Body of pancreas (tissue), 4 donors: ENCODE data around the gene ZNF831. TPM values are rescaled to one million over a fixed set of nuclear protein-coding genes. Genes with fewer than 3 reads are reported as not detected.

ENCODE experiments used
- ATAC-seq: fragments of 150-250 bp; one replicate; pipeline ENCODE4 v1.9.1; 2016
- DNase-seq, 4 donors: peaks; one replicate each; pipeline ENCODE4 v3.0.0-alpha.2; 2019
- H3K27ac ChIP-seq, 4 donors: fragments of 200-600 bp; sonication (generic); 1 replicate in 3 of 4; 2 replicates in 1 of 4; pipeline versions ENCODE4 v1.5.1 to v1.6.1; 2016 to 2019; ENCODE audit warnings: mild to moderate bottlenecking in 1 of 4, mixed read lengths in 1 of 4, moderate library complexity in 1 of 4
- H3K27me3 ChIP-seq, 2 donors: fragments of 200-600 bp; sonication (generic); one replicate each; pipeline ENCODE4 v1.6.0; 2016; ENCODE audit warnings: mild to moderate bottlenecking in 1 of 2
- H3K36me3 ChIP-seq, 2 donors: fragments of 200-600 bp; sonication (generic); replicated peaks in 1 of 2; 2 replicates each; pipeline ENCODE4 v1.5.1; 2016; ENCODE audit warnings: low read depth in 2 of 2; ENCODE audit not compliant: insufficient read depth in 1 of 2
- H3K4me1 ChIP-seq: fragments of 200-600 bp; sonication (generic); one replicate; pipeline ENCODE4 v1.6.0; 2016
- H3K4me3 ChIP-seq, 2 donors: fragments of 200-600 bp; sonication (generic); 1 replicate in 1 of 2; 2 replicates in 1 of 2; pipeline ENCODE4 v1.5.1; 2016 to 2019
- H3K9me3 ChIP-seq, 3 donors: fragments of 200-600 bp; sonication (generic); 1 replicate in 2 of 3; 2 replicates in 1 of 3; pipeline ENCODE4 v1.5.1; 2016
- POLR2A ChIP-seq, 3 donors: fragments of 450-650 bp; IDR thresholded peaks; one replicate each; pipeline ENCODE4 v1.6.1; 2016; ENCODE audit warnings: antibody characterized with exemption in 3 of 3, mild to moderate bottlenecking in 2 of 3
- WGBS, 2 donors: methylation state at CpG; one replicate each; pipeline ENCODE4 v1.1.5; 2017; 5-methylcytosine and 5-hydroxymethylcytosine counted together
- intact Hi-C: fragments of 100-400 bp; cut with DNase I; formaldehyde crosslinking; loops from one replicate; pipeline ENCODE4 v1.15.1; 2023
- total RNA-seq, 2 donors: library from RNA; depleted of rRNA; stranded (reverse); fragments of >200 nt; gene quantifications; one replicate each; pipeline ENCODE4 v1.1.0, GENCODE V29; 2016
- TF ChIP-seq, protein P1 (sequence below), 7 experiments: fragments of 450-650 bp in 4 of 7; fragments of 200-600 bp in 3 of 7; sonication (generic) in 3 of 7; IDR thresholded peaks; one replicate each; pipeline ENCODE4 v1.5.1; 2016 to 2019; ENCODE audit warnings: antibody characterized with exemption in 7 of 7

ZNF831 gene
- total RNA-seq, 2 donors from 2014 or later, result 0.66 to 1.6 TPM

DNA sequence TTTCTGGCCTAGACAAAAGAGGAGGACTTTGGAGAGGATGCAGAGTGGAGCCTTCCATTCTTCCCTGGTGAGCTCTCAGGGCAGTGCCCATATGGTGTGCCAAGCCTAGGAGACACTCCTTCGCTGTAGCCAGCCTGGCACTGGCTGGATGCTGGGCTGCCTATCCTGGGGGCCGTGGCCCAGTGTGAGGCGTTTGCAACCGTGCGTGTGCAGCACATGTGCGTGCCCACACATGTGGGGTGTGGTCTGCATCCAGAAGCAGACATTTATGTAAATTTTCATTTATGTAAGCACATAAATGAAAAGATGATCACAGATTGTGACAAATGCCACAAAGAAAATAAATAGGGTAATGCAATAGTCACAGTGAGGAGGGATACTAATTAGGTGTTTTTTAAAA is 35.8 kb upstream of the ZNF831 start:
- no peak for DNase-seq

DNA sequence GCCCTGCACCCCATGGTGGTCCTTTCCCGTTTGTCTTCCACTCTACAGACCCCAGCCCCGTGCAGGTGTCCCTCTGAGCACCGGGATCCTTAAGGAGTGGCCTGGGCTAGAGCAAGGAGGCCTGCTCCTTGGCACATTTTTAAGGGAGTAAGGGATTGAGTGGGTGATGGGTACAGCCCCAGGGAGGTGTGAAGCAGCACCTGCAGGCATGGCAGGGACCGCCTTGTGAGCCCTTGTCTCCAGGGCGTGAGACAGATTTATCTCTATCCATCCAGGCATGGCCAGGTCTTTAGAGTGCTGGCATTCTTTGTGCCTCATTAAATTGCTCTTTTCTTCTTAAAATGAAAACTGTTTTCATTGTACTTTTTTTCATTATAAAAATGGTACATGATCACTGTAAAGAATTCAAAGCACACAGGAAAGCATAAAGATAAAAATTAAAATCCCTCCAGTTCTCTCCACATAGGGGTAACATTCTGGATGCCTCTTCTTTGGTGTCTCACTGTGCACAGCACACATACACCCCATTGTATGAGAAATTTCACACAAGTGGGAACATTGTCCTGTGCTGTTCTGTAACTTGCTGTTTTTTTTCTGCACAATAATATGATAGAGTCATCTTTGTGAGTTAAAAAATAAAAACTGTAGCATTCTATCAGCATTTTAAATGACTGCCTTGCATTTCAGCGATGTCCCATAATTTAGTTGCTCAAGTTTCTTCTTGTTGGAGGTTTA is 31.9 kb upstream of the ZNF831 start:
- 52 to 66% methylated on average over 6 of the region's 6 CpGs for WGBS, 2 donors
- no peak for ATAC-seq

More for the DNA sequence above, 35.8 kb upstream of the ZNF831 start:
- peaks cover 10% of the 10 kb centered on the region for H3K4me1 ChIP-seq
- no peaks in the 10 kb centered on the region for H3K27me3 ChIP-seq
- no peak for TF ChIP-seq POLR2A (IDR thresholded peaks at IDR 0.05)
- TF ChIP-seq, protein P1, sequence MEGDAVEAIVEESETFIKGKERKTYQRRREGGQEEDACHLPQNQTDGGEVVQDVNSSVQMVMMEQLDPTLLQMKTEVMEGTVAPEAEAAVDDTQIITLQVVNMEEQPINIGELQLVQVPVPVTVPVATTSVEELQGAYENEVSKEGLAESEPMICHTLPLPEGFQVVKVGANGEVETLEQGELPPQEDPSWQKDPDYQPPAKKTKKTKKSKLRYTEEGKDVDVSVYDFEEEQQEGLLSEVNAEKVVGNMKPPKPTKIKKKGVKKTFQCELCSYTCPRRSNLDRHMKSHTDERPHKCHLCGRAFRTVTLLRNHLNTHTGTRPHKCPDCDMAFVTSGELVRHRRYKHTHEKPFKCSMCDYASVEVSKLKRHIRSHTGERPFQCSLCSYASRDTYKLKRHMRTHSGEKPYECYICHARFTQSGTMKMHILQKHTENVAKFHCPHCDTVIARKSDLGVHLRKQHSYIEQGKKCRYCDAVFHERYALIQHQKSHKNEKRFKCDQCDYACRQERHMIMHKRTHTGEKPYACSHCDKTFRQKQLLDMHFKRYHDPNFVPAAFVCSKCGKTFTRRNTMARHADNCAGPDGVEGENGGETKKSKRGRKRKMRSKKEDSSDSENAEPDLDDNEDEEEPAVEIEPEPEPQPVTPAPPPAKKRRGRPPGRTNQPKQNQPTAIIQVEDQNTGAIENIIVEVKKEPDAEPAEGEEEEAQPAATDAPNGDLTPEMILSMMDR (IDR thresholded peaks at IDR 0.05), result no peak
- intact Hi-C loops, result no loop called here
- H3K27ac ChIP-seq, result no peak overlapping the region
- no peak for ATAC-seq
- WGBS, 2 donors, result 88 to 95% methylated on average over 6 of the region's 6 CpGs
- no peaks in the 10 kb centered on the region for H3K9me3 ChIP-seq
- H3K36me3 ChIP-seq, result no peaks in the 10 kb centered on the region
- no peak overlapping the region for H3K4me3 ChIP-seq

DNA sequence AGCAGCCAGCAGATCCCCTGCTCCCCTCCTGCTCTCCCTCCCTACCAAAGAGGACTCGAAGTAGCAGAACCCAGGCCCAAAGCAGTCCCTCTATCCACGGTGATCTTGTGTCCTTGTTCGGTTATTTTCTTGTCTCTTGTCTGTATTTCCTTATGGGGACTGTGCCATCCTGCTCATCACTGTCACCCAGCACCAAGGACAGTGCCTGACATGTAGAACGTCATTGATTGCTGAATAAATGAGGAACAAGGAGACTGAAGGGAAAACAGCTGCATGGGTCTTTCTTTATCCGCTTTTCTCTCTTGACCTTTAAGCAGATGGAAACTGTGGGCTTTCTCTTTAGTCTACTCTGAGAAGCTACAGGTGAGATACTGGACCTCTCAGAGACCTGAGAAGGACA is 29.4 kb upstream of the ZNF831 start:
- WGBS, 2 donors, result 58 to 64% methylated on average over 5 of the region's 5 CpGs
- TF ChIP-seq POLR2A (IDR thresholded peaks at IDR 0.05), result no peak
- TF ChIP-seq, protein P1 (IDR thresholded peaks at IDR 0.05), result no peak
- ATAC-seq, result no peak

More for the DNA sequence above, 31.9 kb upstream of the ZNF831 start:
- Histone ChIP-seq H3K27ac (no peak overlapping the region), H3K36me3 (no peaks in the 10 kb centered on the region), H3K9me3 (no peaks in the 10 kb centered on the region), H3K27me3 (no peaks in the 10 kb centered on the region), H3K4me3 (no peak overlapping the region), H3K4me1 (no peaks in the 10 kb centered on the region)
- intact Hi-C loops, result no loop called here
- no peak for TF ChIP-seq POLR2A (IDR thresholded peaks at IDR 0.05)
- TF ChIP-seq, protein P1 (IDR thresholded peaks at IDR 0.05), result no peak
- no peak for DNase-seq

DNA sequence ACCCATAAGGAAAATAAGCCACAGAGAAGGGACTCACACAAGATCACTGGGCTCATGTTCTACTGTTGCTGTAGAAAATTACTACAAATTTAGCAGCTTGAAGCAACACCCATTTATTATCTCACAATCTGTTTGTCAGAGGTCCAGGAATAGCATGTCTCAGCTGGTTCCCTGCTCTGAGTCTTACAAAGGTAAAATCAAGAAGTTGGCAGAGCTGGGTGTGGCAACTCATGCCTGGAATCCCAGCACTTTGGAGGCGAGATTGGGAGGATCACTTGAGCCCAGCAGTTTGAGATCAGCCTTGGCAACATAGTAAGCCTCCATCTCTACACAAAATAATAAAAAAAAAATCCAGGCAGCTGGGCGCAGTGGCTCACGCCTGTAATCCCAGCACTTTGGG is 28.5 kb upstream of the ZNF831 start:
- no peaks in the 10 kb centered on the region for H3K36me3 ChIP-seq
- H3K4me3 ChIP-seq, result no peak overlapping the region
- no peak overlapping the region for H3K27ac ChIP-seq
- no peak for TF ChIP-seq POLR2A (IDR thresholded peaks at IDR 0.05)
- TF ChIP-seq, protein P1 (IDR thresholded peaks at IDR 0.05), result no peak
- DNase-seq (no peak), ATAC-seq (no peak)
- no peaks in the 10 kb centered on the region for H3K9me3 ChIP-seq
- WGBS, 2 donors, result 68 to 70% methylated on average over 3 of the region's 3 CpGs
- no peaks in the 10 kb centered on the region for H3K27me3 ChIP-seq
- intact Hi-C loops, result no loop called here
- no peaks in the 10 kb centered on the region for H3K4me1 ChIP-seq

More for the DNA sequence above, 29.4 kb upstream of the ZNF831 start:
- no peak overlapping the region for H3K4me3 ChIP-seq
- no peaks in the 10 kb centered on the region for H3K9me3 ChIP-seq
- no peak overlapping the region for H3K27ac ChIP-seq
- no peaks in the 10 kb centered on the region for H3K4me1 ChIP-seq
- no peaks in the 10 kb centered on the region for H3K27me3 ChIP-seq
- intact Hi-C loops, result no loop called here
- no peak for DNase-seq
- no peaks in the 10 kb centered on the region for H3K36me3 ChIP-seq

DNA sequence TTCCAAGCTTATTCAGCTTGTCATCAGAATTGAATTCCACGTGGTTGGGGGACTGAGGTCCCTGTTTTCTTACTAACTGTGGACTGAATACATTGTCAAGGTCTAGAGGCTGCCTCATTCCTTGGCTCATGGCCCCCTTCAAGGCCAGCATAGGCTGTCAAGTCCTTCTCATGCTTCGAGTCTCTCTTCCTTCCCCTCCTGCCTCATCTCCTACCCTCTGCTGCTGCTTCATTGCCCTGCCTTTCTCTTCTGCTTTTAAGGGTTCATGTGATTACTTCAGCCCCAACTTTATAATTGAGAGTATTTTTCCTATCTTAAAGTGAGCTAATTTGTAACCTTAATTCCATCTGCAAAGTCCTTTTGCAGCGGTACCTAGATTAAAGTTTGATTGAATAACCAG is 27.6 kb upstream of the ZNF831 start:
- H3K4me1 ChIP-seq, result no peaks in the 10 kb centered on the region
- H3K36me3 ChIP-seq, result no peaks in the 10 kb centered on the region
- WGBS, 2 donors, result 57 to 66% methylated on average over 3 of the region's 3 CpGs
- TF ChIP-seq, protein P1 (IDR thresholded peaks at IDR 0.05), result no peak
- TF ChIP-seq POLR2A (IDR thresholded peaks at IDR 0.05), result no peak
- intact Hi-C loops, result no loop called here
- no peaks in the 10 kb centered on the region for H3K27me3 ChIP-seq
- H3K4me3 ChIP-seq, result no peak overlapping the region
- DNase-seq (no peak), ATAC-seq (no peak)
- H3K27ac ChIP-seq, result no peak overlapping the region
- H3K9me3 ChIP-seq, result no peaks in the 10 kb centered on the region
